B cell (primary cell): ENCODE measurements around the gene CIITA.

Experiments used
- CTCF ChIP-seq: fragments of 200-600 bp; IDR thresholded peaks from one replicate; pipeline ENCODE4 v1.8.0; 2022; ENCODE audit warnings: antibody characterized with exemption, mild to moderate bottlenecking
- EZH2 ChIP-seq: IDR thresholded peaks from 2 replicates; pipeline ENCODE4 v1.6.1; 2012; ENCODE audit warnings: borderline replicate concordance, low read depth, mild to moderate bottlenecking, moderate library complexity, low read length; ENCODE audit not compliant: insufficient read depth, poor library complexity, severe bottlenecking

- TF ChIP-seq CTCF = no peak
- TF ChIP-seq EZH2 = no peak
These were observed 102.0 kb downstream of the CIITA start for GRCh38 chr16:10978871-10979446.
